GM12878 (cell line): ENCODE data around the gene CYP24A1. TPM values are rescaled to one million over a fixed set of nuclear protein-coding genes. Genes with fewer than 3 reads are reported as not detected.

ENCODE experiments used
- ATAC-seq: fragments of 200-7000 bp; cut with Tn5 transposase; 3 replicates; pipeline ENCODE4 v1.9.1; 2020; ENCODE audit warnings: mild to moderate bottlenecking, moderate library complexity
- BruUV-seq: library from RNA; stranded (reverse); fragments of 400-500 nt; replicated peaks from 2 replicates; lab custom pipeline; 2021; lab: Mats Ljungman, UMichigan
- CTCF ChIA-PET: fragments of 300-600 bp; sonication (Branson Sonifier 250); formaldehyde crosslinking; extraction: SDS; loops from one replicate; lab custom pipeline; 2021; ENCODE audit warnings: inconsistent platforms; lab: Yijun Ruan, JAX
- POLR2A ChIA-PET: fragments of 350-600 bp; formaldehyde crosslinking; extraction: SDS; loops from one replicate; lab custom pipeline; 2021; ENCODE audit warnings: inconsistent platforms; lab: Charles Lee
- RAD21 ChIA-PET: fragments of 300-600 bp; sonication (Branson Sonifier 250); formaldehyde crosslinking; loops from one replicate; lab custom pipeline; 2023; ENCODE audit warnings: antibody characterized with exemption; ENCODE audit not compliant: unreplicated experiment; lab: Charles Lee
- SMC1A ChIA-PET: fragments of 300-600 bp; sonication (Branson Sonifier 250); formaldehyde crosslinking; loops from one replicate; lab custom pipeline; 2023; ENCODE audit not compliant: unreplicated experiment, uncharacterized antibody; lab: Charles Lee
- DNase-seq: peaks from one replicate; pipeline ENCODE4 v3.0.0-alpha.2; 2011; ENCODE audit warnings: low read depth, low spot score
- FAIRE-seq: peaks from 3 replicates; lab custom pipeline; 2011; peaks lifted over from hg19 to GRCh38; lab: Jason Lieb, UNC
- H2AFZ ChIP-seq: 2 replicates; pipeline ENCODE4 v1.6.0; 2011; ENCODE audit warnings: low read depth, low read length, control low read depth; ENCODE audit not compliant: control insufficient read depth
- H3K27ac ChIP-seq: 2 replicates; pipeline ENCODE4 v1.5.1; 2011; ENCODE audit warnings: control low read depth; ENCODE audit not compliant: control insufficient read depth, insufficient read depth
- H3K27me3 ChIP-seq, 2 experiments: replicated peaks in 1 of 2; 2 replicates each; pipeline versions ENCODE4 v1.6.0 to v1.6.1; 2011; ENCODE audit warnings: low read length in 1 of 2; ENCODE audit not compliant: control insufficient read depth in 2 of 2, insufficient read depth in 2 of 2
- H3K36me3 ChIP-seq, 2 experiments: 2 replicates each; pipeline ENCODE4 v1.5.1; 2011; ENCODE audit warnings: low read length in 1 of 2; ENCODE audit not compliant: control insufficient read depth in 2 of 2, insufficient read depth in 2 of 2
- H3K4me1 ChIP-seq: 2 replicates; pipeline ENCODE4 v1.6.1; 2011; ENCODE audit warnings: mild to moderate bottlenecking, low read length, moderate library complexity, mixed read lengths; ENCODE audit not compliant: control insufficient read depth, insufficient read depth
- H3K4me2 ChIP-seq: 2 replicates; pipeline ENCODE4 v1.6.0; 2011; ENCODE audit warnings: control low read depth; ENCODE audit not compliant: control insufficient read depth, insufficient read depth
- H3K4me3 ChIP-seq: fragments of 200-600 bp; sonication (generic); 2 replicates; pipeline ENCODE4 v1.5.1; 2016
- H3K79me2 ChIP-seq: 2 replicates; pipeline ENCODE4 v1.6.0; 2011; ENCODE audit warnings: low read length; ENCODE audit not compliant: control insufficient read depth, insufficient read depth
- H3K9ac ChIP-seq: 2 replicates; pipeline ENCODE4 v1.8.0; 2011; ENCODE audit warnings: low read length, control low read depth, mixed read lengths; ENCODE audit not compliant: control insufficient read depth, insufficient read depth
- H3K9me3 ChIP-seq: replicated peaks from 3 replicates; pipeline ENCODE4 v1.5.1; 2011; ENCODE audit warnings: mild to moderate bottlenecking, low read length; ENCODE audit not compliant: control insufficient read depth, insufficient read depth
- H4K20me1 ChIP-seq: 2 replicates; pipeline ENCODE4 v1.6.0; 2011; ENCODE audit not compliant: control insufficient read depth, insufficient read depth
- BACH1 ChIP-seq: fragments of 450-650 bp; IDR thresholded peaks from 2 replicates; pipeline ENCODE4 v1.6.1; 2017; ENCODE audit warnings: mild to moderate bottlenecking, borderline replicate concordance
- CBX5 ChIP-seq: sonication (generic); IDR thresholded peaks from 2 replicates; pipeline ENCODE4 v1.6.1; 2016; ENCODE audit warnings: low read depth, moderate library complexity, mild to moderate bottlenecking, inconsistent platforms
- CEBPZ ChIP-seq: fragments of 150-350 bp; IDR thresholded peaks from 2 replicates; pipeline ENCODE4 v1.6.1; 2016; ENCODE audit warnings: low read depth, low read length
- FOXM1 ChIP-seq: IDR thresholded peaks from 2 replicates; pipeline ENCODE4 v1.6.1; 2012; ENCODE audit warnings: low read depth, mild to moderate bottlenecking, inconsistent platforms, low read length, moderate library complexity
- HCFC1 ChIP-seq: fragments of 150-350 bp; IDR thresholded peaks from 2 replicates; pipeline ENCODE4 v1.6.1; 2014; ENCODE audit warnings: low read length
- HDAC6 ChIP-seq: fragments of 200-600 bp; sonication (generic); IDR thresholded peaks from one replicate; pipeline ENCODE4 v1.8.0; 2017; ENCODE audit warnings: antibody characterized with exemption; ENCODE audit not compliant: unreplicated experiment
- MXI1 ChIP-seq: fragments of 150-350 bp; IDR thresholded peaks from 2 replicates; pipeline ENCODE4 v1.6.1; 2011; ENCODE audit warnings: low read depth, mild to moderate bottlenecking, inconsistent platforms, low read length, improper control_type of control experiment
- SP1 ChIP-seq: IDR thresholded peaks from one replicate; pipeline ENCODE4 v1.6.1; 2011; ENCODE audit warnings: low read depth, low read length
- SPI1 ChIP-seq: IDR thresholded peaks from 2 replicates; pipeline ENCODE4 v1.6.1; 2011; ENCODE audit warnings: low read depth, mild to moderate bottlenecking, low read length, moderate library complexity, borderline replicate concordance; ENCODE audit not compliant: insufficient read depth
- ZSCAN29 ChIP-seq: fragments of 450-650 bp; IDR thresholded peaks from 2 replicates; pipeline ENCODE4 v1.6.1; 2017; ENCODE audit warnings: mild to moderate bottlenecking, moderate library complexity
- WGBS: methylation state at CpG from one replicate; pipeline ENCODE4 v1.1.6; 2016; ENCODE audit warnings: low lambda C conversion rate; ENCODE audit not compliant: insufficient replicate concordance, insufficient coverage; ENCODE audit errors: missing lambda C conversion rate; 5-methylcytosine and 5-hydroxymethylcytosine counted together
- in situ Hi-C: fragments of 300-500 bp; cut with MboI; formaldehyde crosslinking; loops from 9 replicates; pipeline ENCODE4 v1.14.3; 2018; ENCODE audit warnings: mixed read lengths
- intact Hi-C: fragments of 100-400 bp; cut with micrococcal nuclease; formaldehyde crosslinking; loops from one replicate; pipeline ENCODE4 v1.14.2; 2022; ENCODE audit not compliant: unreplicated experiment
- polyA plus RNA-seq, 11 experiments: library from polyadenylated mRNA; depleted of rRNA in 4 of 11; unstranded in 6 of 11; stranded (reverse) in 5 of 11; fragments of >200 nt; fragmentation: Nextera tagmentation in 4 of 11; fragmentation: Illumina TruSeq in 1 of 11; extraction: Ambion mirVana in 4 of 11; extraction: Trizol in 1 of 11; gene quantifications; 1 replicate in 1 of 11; 2 replicates in 10 of 11; pipeline versions ENCODE4 v1.2.1 to v1.2.3, GENCODE V29; 2011 to 2016; ENCODE audit warnings: inconsistent platforms in 2 of 11, missing spikeins in 2 of 11, low read depth in 1 of 11
- total RNA-seq, 4 experiments: library from RNA; depleted of rRNA in 3 of 4; stranded (reverse); fragments of >200 nt in 3 of 4; fragmentation: Illumina TruSeq in 1 of 4; extraction: Trizol in 1 of 4; gene quantifications; 2 replicates each; pipeline versions ENCODE4 v1.2.1 to v1.2.3, GENCODE V29; 2013 to 2021

CYP24A1 gene
- total and polyA plus RNA-seq, 10 of the 15 experiments (the other 5 are each of a cell fraction or from before 2014, with no cell fraction given), result 0.69 TPM; not detected in 9

DNA sequence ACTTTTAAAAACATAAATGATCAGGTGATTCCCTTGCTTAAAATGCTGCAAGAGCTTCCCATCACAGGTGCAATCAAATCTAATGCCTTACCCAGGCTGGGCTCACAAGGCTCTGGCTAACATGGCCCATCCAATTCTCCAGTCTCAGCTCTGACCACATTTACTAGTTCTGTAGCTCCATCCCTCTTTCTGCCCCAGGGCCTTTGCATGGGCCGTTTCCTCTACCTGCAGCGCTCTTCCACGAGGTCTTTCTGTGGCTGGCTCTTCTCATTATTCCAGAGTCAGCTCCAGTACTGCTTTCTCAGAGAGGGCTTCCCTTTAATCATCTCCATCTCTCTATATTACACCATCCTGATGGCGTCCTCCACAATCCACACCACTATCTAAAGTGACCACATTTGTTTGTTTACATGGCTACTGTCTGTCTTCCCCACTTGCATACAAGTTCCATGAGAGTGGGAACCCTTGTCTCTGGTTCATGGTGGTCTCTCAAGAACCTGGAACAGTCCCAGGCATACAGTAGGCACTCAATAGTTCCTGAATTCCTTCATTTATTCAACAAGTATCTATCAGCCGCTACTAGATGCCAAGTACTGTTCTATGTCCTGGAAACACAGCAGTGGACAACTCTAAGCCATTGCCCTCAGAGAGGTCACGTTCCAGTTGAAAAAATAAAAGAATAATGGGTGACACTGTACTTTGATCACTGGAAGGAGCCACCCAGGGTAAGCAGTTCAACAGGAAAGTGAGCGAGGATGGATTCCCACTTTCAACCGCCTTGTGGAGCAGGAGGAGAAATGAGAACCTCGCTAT, 12.6 kb downstream of the CYP24A1 start (continued):
- TF ChIP-seq HCFC1 (no peak), CEBPZ (no peak), SP1 (no peak), HDAC6 (no peak), BACH1 (no peak)

DNA sequence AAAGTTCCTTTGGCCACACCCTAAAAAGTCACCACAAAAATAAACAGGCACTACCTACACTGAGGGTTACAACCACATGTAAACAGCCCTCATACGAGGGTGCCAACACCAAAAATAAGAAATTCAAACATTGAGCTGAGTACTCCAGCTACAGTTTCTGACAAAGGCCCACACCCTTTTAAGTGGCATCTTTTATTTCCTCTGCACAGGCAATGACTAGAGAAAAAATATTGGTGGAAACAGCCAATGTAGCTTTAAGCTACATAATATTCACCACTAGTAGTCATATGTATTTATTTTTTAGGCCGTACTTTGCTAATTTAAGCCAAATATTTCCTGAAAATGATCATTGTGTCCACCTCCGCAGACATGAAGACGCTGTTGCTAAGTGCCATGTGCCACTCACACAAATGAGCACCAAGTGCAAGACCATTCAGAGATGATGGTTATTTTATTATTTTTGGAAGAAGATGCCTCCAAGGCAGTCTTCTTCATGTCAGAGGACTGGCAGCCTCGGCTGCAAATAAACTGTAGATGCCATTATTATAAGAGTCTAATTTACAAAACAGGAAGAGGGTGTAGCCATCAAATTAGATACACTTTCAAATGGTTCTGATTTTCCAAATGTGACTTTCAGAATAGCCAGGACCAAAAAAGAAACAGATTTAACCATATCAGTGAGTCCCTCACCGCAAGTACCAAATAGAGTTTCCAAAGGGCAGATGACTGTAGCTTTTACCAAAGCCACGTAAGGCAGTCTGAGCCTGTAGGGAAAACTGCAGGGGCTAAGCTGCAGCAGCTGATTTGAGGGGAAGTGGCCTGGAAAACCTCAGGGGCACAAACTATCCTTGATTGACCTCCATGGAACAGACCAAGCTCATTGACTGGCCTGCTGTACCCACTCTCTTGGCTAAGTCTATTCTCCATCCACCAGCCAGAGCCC, 13.4 kb downstream of the CYP24A1 start:
- CTCF ChIA-PET, result interaction anchor here (1.1 kb wide), 1 partner anchor 57 kb away, joined by 5 read pairs; no protein-coding TSS in a partner anchor
- H3K4me2 ChIP-seq, result no peak overlapping the region
- TF ChIP-seq MXI1 (no peak), ZSCAN29 (no peak), FOXM1 (no peak), CBX5 (no peak), SP1 (no peak), SPI1 (no peak)
- TF ChIP-seq, all 136 proteins: peak for 0
- Histone ChIP-seq H4K20me1 (no peaks in the 10 kb centered on the region), H2AFZ (no peak overlapping the region), H3K9me3 (no peaks in the 10 kb centered on the region), H3K4me3 (no peak overlapping the region), H3K36me3 (no peaks in the 10 kb centered on the region), H3K27ac (no peak overlapping the region), H3K9ac (no peak overlapping the region), H3K4me1 (no peaks in the 10 kb centered on the region), H3K79me2 (no peaks in the 10 kb centered on the region), H3K27me3 (peaks cover 0 to 1% of the 10 kb centered on the region in 2 experiments)
- FAIRE-seq (no peak), ATAC-seq (no peak), DNase-seq (no peak)
- 34% methylated on average over 7 of the region's 7 CpGs for WGBS
- in situ Hi-C loops, result no loop called here
- intact Hi-C loops, result no loop called here
- ChIA-PET POLR2A (no interaction called here), RAD21 (no interaction called here), SMC1A (no interaction called here)
- no TSS peak for BruUV-seq
